CD4-positive, alpha-beta T cell (primary cell): ENCODE results near the gene RSRC1. TPM values are rescaled to one million over a fixed set of nuclear protein-coding genes. Genes with fewer than 3 reads are reported as not detected.

Experiments used
- ATAC-seq: fragments of 200-7000 bp; cut with Tn5 transposase; one replicate; pipeline ENCODE4 v1.10.0; 2022; ENCODE audit warnings: mild to moderate bottlenecking; ENCODE audit not compliant: poor library complexity
- CTCF ChIA-PET: fragments of 350-600 bp; sonication (Branson Sonifier 250); formaldehyde crosslinking; loops from one replicate; lab custom pipeline; 2021; ENCODE audit warnings: antibody characterized with exemption, inconsistent platforms; lab: Charles Lee
- POLR2A ChIA-PET: fragments of 350-600 bp; sonication (Branson Sonifier 250); formaldehyde crosslinking; loops from one replicate; lab custom pipeline; 2021; ENCODE audit warnings: antibody characterized with exemption, inconsistent platforms; lab: Charles Lee
- DNase-seq, 14 experiments: peaks; one replicate each; pipeline ENCODE4 v3.0.0-alpha.2; 2013 to 2020; ENCODE audit warnings: mixed read lengths in 2 of 14
- H3K27ac ChIP-seq, 2 donors: one replicate each; pipeline versions ENCODE4 v1.5.1 to v1.7.0; 2013; ENCODE audit warnings: low read length in 2 of 2, low read depth in 1 of 2, mild to moderate bottlenecking in 1 of 2
- H3K27me3 ChIP-seq, 2 experiments: 1 replicate in 1 of 2; 2 replicates in 1 of 2; pipeline versions ENCODE4 v1.6.1 to v1.7.0; 2013; ENCODE audit warnings: low read length in 2 of 2, control low read depth in 1 of 2, mild to moderate bottlenecking in 1 of 2, moderate library complexity in 1 of 2; ENCODE audit not compliant: insufficient read depth in 2 of 2, control insufficient read depth in 1 of 2
- H3K36me3 ChIP-seq: one replicate; pipeline ENCODE4 v1.6.1; 2013; ENCODE audit warnings: low read length, control low read depth; ENCODE audit not compliant: insufficient read depth
- H3K4me1 ChIP-seq: one replicate; pipeline ENCODE4 v1.6.1; 2013; ENCODE audit warnings: low read length, control low read depth; ENCODE audit not compliant: insufficient read depth
- H3K4me3 ChIP-seq: one replicate; pipeline ENCODE4 v1.5.1; 2013; ENCODE audit warnings: mild to moderate bottlenecking, low read length, moderate library complexity
- H3K9me3 ChIP-seq, 2 experiments: 1 replicate in 1 of 2; 2 replicates in 1 of 2; pipeline versions ENCODE4 v1.6.1 to v1.7.0; 2013; ENCODE audit warnings: low read length in 2 of 2, mild to moderate bottlenecking in 2 of 2, control low read depth in 1 of 2, moderate library complexity in 1 of 2; ENCODE audit not compliant: control insufficient read depth in 1 of 2, insufficient read depth in 1 of 2
- H3K27ac Mint-ChIP-seq: one replicate; pipeline ENCODE4 v1.8.0; 2020; ENCODE audit warnings: mixed read lengths
- H3K27me3 Mint-ChIP-seq: one replicate; pipeline ENCODE4 v1.8.0; 2021; ENCODE audit warnings: mixed read lengths
- H3K36me3 Mint-ChIP-seq: one replicate; pipeline ENCODE4 v1.8.0; 2021; ENCODE audit warnings: low read depth, mixed read lengths
- H3K4me1 Mint-ChIP-seq: one replicate; pipeline ENCODE4 v1.8.0; 2021; ENCODE audit warnings: low read depth, mixed read lengths
- H3K4me3 Mint-ChIP-seq: one replicate; pipeline ENCODE4 v1.8.0; 2020; ENCODE audit warnings: mild to moderate bottlenecking, mixed read lengths
- H3K9me3 Mint-ChIP-seq: one replicate; pipeline ENCODE4 v1.8.0; 2020; ENCODE audit warnings: mixed read lengths
- intact Hi-C, 2 experiments: fragments of 100-400 bp; cut with DNase I in 1 of 2; cut with micrococcal nuclease in 1 of 2; formaldehyde crosslinking; loops; one replicate each; pipeline versions ENCODE4 v1.15.1 to v1.9.0; 2023 to 2025; cut with DNase I, micrococcal nuclease
- total RNA-seq, 174 experiments: library from RNA in 2 of 174; stranded (reverse) in 2 of 174; gene quantifications; one replicate each; pipeline ENCODE4 v1.2.3 and lab custom pipeline; 2021 to 2026
- TF ChIP-seq, protein P1 (sequence below): fragments of 200-600 bp; IDR thresholded peaks from one replicate; pipeline ENCODE4 v1.8.0; 2022; ENCODE audit warnings: antibody characterized with exemption, mild to moderate bottlenecking

The RSRC1 gene
- total RNA-seq, 2 experiments from 2014 or later: 22.3 to 24.6 TPM

DNA sequence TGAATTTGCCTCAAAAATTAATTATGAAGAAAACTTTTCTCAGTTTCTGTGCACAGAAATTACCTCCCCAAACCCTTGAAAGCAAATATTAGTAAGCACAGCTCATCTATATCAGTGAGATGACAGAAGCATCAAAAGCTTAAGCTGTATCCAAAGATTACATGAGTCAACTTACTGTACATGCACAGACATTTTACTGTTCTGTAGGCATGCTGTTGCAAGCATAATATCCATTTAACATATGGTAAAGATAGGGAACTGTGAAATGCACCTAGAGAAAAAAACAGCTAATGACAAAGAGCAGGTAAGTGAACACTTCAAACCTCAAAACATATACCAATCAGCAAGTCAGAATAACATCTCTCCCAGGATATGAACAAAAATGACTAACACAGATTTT is 24.5 kb upstream of the RSRC1 start:
- H3K27ac ChIP-seq: no peak overlapping the region
- no peaks in the 10 kb centered on the region for H3K4me1 Mint-ChIP-seq
- H3K27me3 ChIP-seq: peaks cover 5 to 45% of the 10 kb centered on the region in 2 experiments

DNA sequence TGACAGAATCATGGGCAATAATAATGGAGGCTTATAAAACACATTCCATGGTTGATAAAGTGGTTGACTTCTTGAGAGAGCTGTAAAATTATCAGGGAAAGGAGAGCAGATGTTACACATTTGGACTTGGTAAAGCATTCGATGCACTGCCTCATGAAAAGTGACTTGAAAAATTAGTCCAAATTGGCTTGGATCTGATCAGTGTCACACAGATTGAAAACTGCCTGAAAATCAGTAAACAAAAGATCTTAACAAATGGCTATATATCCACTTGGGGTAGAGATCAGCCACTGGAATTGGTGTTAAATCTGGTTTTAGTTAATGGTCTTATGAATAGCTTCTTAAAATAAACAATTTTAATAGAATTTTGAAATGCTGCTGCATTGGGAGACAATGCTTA is 24.0 kb upstream of the RSRC1 start:
- CTCF ChIA-PET: no interaction called here
- H3K4me1 ChIP-seq: no peaks in the 10 kb centered on the region
- intact Hi-C loops: no loop called here
- peaks cover 0 to 3% of the 10 kb centered on the region in 2 experiments for H3K9me3 ChIP-seq
- Mint-ChIP-seq H3K36me3 (no peaks in the 10 kb centered on the region), H3K27me3 (peaks cover 69% of the 10 kb centered on the region), H3K9me3 (no peaks in the 10 kb centered on the region), H3K4me3 (no peak overlapping the region), H3K27ac (no peak overlapping the region), H3K4me1 (no peaks in the 10 kb centered on the region)
- H3K4me3 ChIP-seq: no peak overlapping the region
- H3K36me3 ChIP-seq: no peaks in the 10 kb centered on the region
- TF ChIP-seq, protein P1, sequence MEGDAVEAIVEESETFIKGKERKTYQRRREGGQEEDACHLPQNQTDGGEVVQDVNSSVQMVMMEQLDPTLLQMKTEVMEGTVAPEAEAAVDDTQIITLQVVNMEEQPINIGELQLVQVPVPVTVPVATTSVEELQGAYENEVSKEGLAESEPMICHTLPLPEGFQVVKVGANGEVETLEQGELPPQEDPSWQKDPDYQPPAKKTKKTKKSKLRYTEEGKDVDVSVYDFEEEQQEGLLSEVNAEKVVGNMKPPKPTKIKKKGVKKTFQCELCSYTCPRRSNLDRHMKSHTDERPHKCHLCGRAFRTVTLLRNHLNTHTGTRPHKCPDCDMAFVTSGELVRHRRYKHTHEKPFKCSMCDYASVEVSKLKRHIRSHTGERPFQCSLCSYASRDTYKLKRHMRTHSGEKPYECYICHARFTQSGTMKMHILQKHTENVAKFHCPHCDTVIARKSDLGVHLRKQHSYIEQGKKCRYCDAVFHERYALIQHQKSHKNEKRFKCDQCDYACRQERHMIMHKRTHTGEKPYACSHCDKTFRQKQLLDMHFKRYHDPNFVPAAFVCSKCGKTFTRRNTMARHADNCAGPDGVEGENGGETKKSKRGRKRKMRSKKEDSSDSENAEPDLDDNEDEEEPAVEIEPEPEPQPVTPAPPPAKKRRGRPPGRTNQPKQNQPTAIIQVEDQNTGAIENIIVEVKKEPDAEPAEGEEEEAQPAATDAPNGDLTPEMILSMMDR: no peak
- DNase-seq (no peak), ATAC-seq (no peak)
- H3K27ac ChIP-seq: no peak overlapping the region
- POLR2A ChIA-PET: no interaction called here
- peaks cover 5 to 50% of the 10 kb centered on the region in 2 experiments for H3K27me3 ChIP-seq

More for the DNA sequence above, 24.5 kb upstream of the RSRC1 start:
- Histone ChIP-seq H3K9me3 (peaks cover 0 to 3% of the 10 kb centered on the region in 2 experiments), H3K4me1 (no peaks in the 10 kb centered on the region), H3K36me3 (no peaks in the 10 kb centered on the region), H3K4me3 (no peak overlapping the region)
- no peaks in the 10 kb centered on the region for H3K36me3 Mint-ChIP-seq
- intact Hi-C loops: no loop called here
- no peak overlapping the region for H3K4me3 Mint-ChIP-seq
- TF ChIP-seq, protein P1: no peak
- no peak overlapping the region for H3K27ac Mint-ChIP-seq
- no peak for DNase-seq
- ATAC-seq: no peak
- ChIA-PET CTCF (interaction anchor here (1.2 kb wide), 1 partner anchor 15 kb away, joined by 3 read pairs; no protein-coding TSS in a partner anchor), POLR2A (no interaction called here)
- peaks cover 69% of the 10 kb centered on the region for H3K27me3 Mint-ChIP-seq
- no peaks in the 10 kb centered on the region for H3K9me3 Mint-ChIP-seq

DNA sequence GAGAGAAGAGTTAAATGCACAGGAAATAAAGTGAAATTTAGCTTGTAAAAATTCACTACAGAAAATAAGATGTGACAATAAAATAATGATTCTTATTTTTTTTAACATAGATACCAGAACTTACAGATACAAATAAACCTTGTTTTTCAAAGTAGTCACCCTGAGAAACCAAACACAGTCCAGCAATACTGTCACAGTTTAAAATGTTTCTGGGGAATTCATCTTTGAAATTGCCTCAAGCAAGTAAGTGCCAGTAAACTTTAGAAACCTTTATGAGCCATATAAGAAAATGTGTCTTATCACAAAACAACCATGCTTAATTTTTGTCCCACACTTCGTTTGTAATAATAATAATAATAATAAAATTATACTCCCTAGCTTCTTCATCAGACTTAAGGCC is 23.5 kb upstream of the RSRC1 start:
- ChIA-PET CTCF (no interaction called here), POLR2A (no interaction called here)
- Mint-ChIP-seq H3K27me3 (peaks cover 69% of the 10 kb centered on the region), H3K36me3 (no peaks in the 10 kb centered on the region), H3K4me3 (no peak overlapping the region), H3K4me1 (no peaks in the 10 kb centered on the region), H3K27ac (no peak overlapping the region), H3K9me3 (no peaks in the 10 kb centered on the region)
- Histone ChIP-seq H3K9me3 (peaks cover 0 to 3% of the 10 kb centered on the region in 2 experiments), H3K27me3 (peaks cover 5 to 54% of the 10 kb centered on the region in 2 experiments), H3K36me3 (no peaks in the 10 kb centered on the region), H3K27ac (no peak overlapping the region), H3K4me3 (no peak overlapping the region), H3K4me1 (no peaks in the 10 kb centered on the region)
- intact Hi-C loops: no loop called here
- TF ChIP-seq, protein P1: no peak
- DNase-seq (no peak), ATAC-seq (no peak)
